Measurements from ENCODE around the gene ALDOA.

- TF ChIP-seq CTCF (IDR thresholded peaks at IDR 0.05; ENCODE audit: insufficient read depth, low read length) (no peak), REST (IDR thresholded peaks at IDR 0.05; ENCODE audit: insufficient replicate concordance, low read depth) (peak; percentile 95), POLR2AphosphoS5 (IDR thresholded peaks at IDR 0.05; ENCODE audit: low read depth) (no peak), SPI1 (IDR thresholded peaks at IDR 0.05; ENCODE audit: borderline replicate concordance, low read depth) (no peak), GABPA (IDR thresholded peaks at IDR 0.05; ENCODE audit: low read depth) (no peak)
Measured at GRCh38 chr16:30028438-30029076, 37.0 kb upstream of the ALDOA start.
